Activated naive CD8-positive, alpha-beta T cell treated with anti-CD3 and anti-CD28 coated beads, Interleukin-2, amount 10 ng/mL, durations not matched to agents 7 days and 5 days (primary cell): Measurements from ENCODE around the gene TPSG1. TPM values are rescaled to one million over a fixed set of nuclear protein-coding genes. Genes with fewer than 3 reads are reported as not detected.
"Not testable (repeated sequence)": the region's sequence is repeated elsewhere in the genome, so short reads cannot be mapped to it uniquely, and the experiment has no call there.

ENCODE experiments used
- ATAC-seq: fragments of 150-1000 bp; cut with Tn5 transposase; one replicate; pipeline ENCODE4 v1.10.0; 2021; ENCODE audit warnings: low read depth, moderate library complexity
- POLR2A ChIA-PET: fragments of 350-600 bp; sonication (Branson Sonifier 250); formaldehyde crosslinking; loops from one replicate; lab custom pipeline; 2021; ENCODE audit warnings: antibody characterized with exemption; lab: Charles Lee
- DNase-seq: peaks from one replicate; pipeline ENCODE4 v3.0.0; 2021
- H3K27ac Mint-ChIP-seq: one replicate; pipeline ENCODE4 v1.8.0; 2022; ENCODE audit warnings: mild to moderate bottlenecking, mixed read lengths
- H3K27me3 Mint-ChIP-seq: one replicate; pipeline ENCODE4 v1.8.0; 2022; ENCODE audit warnings: mild to moderate bottlenecking, moderate library complexity, mixed read lengths
- H3K36me3 Mint-ChIP-seq: one replicate; pipeline ENCODE4 v1.8.0; 2021; ENCODE audit warnings: mild to moderate bottlenecking, mixed read lengths
- H3K4me1 Mint-ChIP-seq: one replicate; pipeline ENCODE4 v1.8.0; 2021; ENCODE audit warnings: mixed read lengths
- H3K4me3 Mint-ChIP-seq: one replicate; pipeline ENCODE4 v1.8.0; 2022; ENCODE audit warnings: mild to moderate bottlenecking, moderate library complexity, mixed read lengths
- H3K9me3 Mint-ChIP-seq: one replicate; pipeline ENCODE4 v1.8.0; 2021; ENCODE audit warnings: mixed read lengths
- total RNA-seq, 2 experiments: library from RNA; stranded (reverse); gene quantifications; one replicate each; pipeline ENCODE4 v1.2.3, GENCODE V29; 2021

TPSG1 gene
- total RNA-seq, 2 experiments from 2014 or later: not detected

GRCh38 chr16:1197237-1197866 lies 27.7 kb downstream of the TPSG1 start:
- DNase-seq (no peak), ATAC-seq (no peak)
- H3K36me3 Mint-ChIP-seq: no peaks in the 10 kb centered on the region
- peaks cover 4% of the 10 kb centered on the region for H3K4me1 Mint-ChIP-seq
- H3K27me3 Mint-ChIP-seq: no peaks in the 10 kb centered on the region
- H3K27ac Mint-ChIP-seq: no peak overlapping the region
- peaks cover 3% of the 10 kb centered on the region for H3K9me3 Mint-ChIP-seq
- no peak overlapping the region for H3K4me3 Mint-ChIP-seq
- POLR2A ChIA-PET: no interaction called here

GRCh38 chr16:1196494-1196893 lies 28.6 kb downstream of the TPSG1 start:
- Mint-ChIP-seq H3K27ac (no peak overlapping the region), H3K36me3 (no peaks in the 10 kb centered on the region), H3K4me1 (peaks cover 4% of the 10 kb centered on the region), H3K27me3 (no peaks in the 10 kb centered on the region), H3K4me3 (no peak overlapping the region), H3K9me3 (peaks cover 3% of the 10 kb centered on the region)
- POLR2A ChIA-PET: no interaction called here
- ATAC-seq (no peak), DNase-seq (no peak)

GRCh38 chr16:1195393-1195666 lies 29.7 kb downstream of the TPSG1 start:
- DNase-seq: no peak
- Mint-ChIP-seq H3K27me3 (no peaks in the 10 kb centered on the region), H3K4me3 (no peak overlapping the region), H3K36me3 (no peaks in the 10 kb centered on the region), H3K9me3 (peaks cover 3% of the 10 kb centered on the region), H3K4me1 (peaks cover 4% of the 10 kb centered on the region), H3K27ac (no peak overlapping the region)
- no peak for ATAC-seq
- POLR2A ChIA-PET: no interaction called here

DNA sequence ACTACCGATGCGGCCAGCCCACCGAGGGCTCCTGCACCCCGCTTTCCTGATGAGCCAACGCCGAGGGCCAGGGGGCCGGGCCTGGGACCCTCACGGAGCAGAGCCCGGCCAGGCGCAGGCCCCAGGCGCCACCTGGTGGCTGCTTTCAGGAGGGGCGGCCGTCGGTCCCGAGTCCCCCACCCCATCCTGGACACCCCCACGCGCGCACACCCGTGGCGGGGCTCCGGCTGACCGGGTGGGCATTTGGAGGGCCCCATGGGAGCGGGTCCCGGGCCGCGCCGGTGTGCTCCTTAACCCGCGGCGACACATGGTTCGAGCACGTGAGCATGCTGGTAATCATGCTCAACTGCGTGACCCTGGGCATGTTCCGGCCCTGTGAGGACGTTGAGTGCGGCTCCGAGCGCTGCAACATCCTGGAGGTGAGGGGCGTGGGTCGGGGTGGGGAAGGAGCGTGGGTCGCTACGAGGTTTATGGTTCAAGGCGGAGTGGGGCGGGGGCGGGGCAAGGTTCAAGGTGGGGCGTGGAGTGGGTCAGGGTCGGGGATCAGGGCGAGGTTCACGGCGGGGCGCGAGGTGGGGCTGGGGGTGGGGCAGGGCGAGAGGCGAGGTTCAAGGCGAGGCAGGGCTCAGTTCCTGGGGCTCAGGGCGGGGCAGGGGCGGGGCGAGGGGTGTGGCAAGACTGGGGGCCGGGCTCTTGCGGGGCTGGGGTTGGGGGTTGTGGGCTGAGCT lies 30.2 kb downstream of the TPSG1 start:
- H3K4me3 Mint-ChIP-seq: no peak overlapping the region
- H3K4me1 Mint-ChIP-seq: peaks cover 3% of the 10 kb centered on the region
- no peak overlapping the region for H3K27ac Mint-ChIP-seq
- ATAC-seq (no peak), DNase-seq (peak; percentile 51)
- H3K36me3 Mint-ChIP-seq: no peaks in the 10 kb centered on the region
- POLR2A ChIA-PET: no interaction called here
- H3K27me3 Mint-ChIP-seq: no peaks in the 10 kb centered on the region
- peaks cover 1% of the 10 kb centered on the region for H3K9me3 Mint-ChIP-seq

- Mint-ChIP-seq H3K36me3 (no peaks in the 10 kb centered on the region), H3K9me3 (no peaks in the 10 kb centered on the region), H3K27me3 (no peaks in the 10 kb centered on the region), H3K27ac (no peak overlapping the region), H3K4me3 (no peak overlapping the region), H3K4me1 (peaks cover 1% of the 10 kb centered on the region)
- POLR2A ChIA-PET: no interaction called here
- ATAC-seq: no peak
- DNase-seq: no peak
Measured at GRCh38 chr16:1193825-1194581, 31.1 kb downstream of the TPSG1 start.

- Mint-ChIP-seq H3K27ac (no peak overlapping the region), H3K36me3 (no peaks in the 10 kb centered on the region), H3K27me3 (no peaks in the 10 kb centered on the region), H3K4me3 (no peak overlapping the region), H3K9me3 (no peaks in the 10 kb centered on the region), H3K4me1 (peaks cover 1% of the 10 kb centered on the region)
- ATAC-seq: no peak
- POLR2A ChIA-PET: no interaction called here
- no peak for DNase-seq
Measured at GRCh38 chr16:1193143-1193824, 31.8 kb downstream of the TPSG1 start.

DNA sequence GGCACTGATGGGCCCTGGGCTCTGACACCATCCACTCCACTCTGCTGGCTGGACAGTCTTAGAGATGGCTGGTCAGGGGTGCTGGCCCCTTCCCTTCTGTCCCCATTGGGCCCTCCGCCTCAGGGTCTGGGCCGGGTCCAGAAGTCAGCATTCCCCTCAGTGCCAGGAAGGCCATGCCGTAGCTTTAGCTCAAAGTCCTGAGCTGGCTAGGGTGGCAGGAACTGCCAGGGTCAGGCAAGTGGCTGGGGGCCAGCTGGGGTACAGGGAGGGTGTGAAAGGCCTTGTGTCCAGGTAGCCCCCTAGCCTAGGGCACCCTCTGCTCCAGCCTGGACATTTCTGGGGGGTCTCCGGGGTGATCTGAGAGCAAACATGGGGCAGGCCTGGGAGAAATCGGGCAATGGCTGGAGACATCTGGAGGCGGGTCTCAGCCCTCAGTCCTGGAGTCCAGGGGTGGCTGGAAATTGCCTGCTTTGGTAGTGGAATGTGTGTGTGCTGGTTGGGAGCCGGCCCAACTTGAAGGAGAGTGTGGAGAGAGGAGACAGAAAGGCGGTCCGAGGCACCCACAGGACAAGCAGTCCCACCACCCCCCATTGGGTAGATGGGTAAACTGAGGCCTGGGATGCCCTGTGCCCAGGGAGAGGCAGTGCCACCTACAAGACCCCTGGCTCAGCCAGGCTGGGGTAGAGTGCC lies 32.5 kb downstream of the TPSG1 start:
- Mint-ChIP-seq H3K27ac (no peak overlapping the region), H3K27me3 (no peaks in the 10 kb centered on the region), H3K4me1 (peaks cover 1% of the 10 kb centered on the region), H3K4me3 (no peak overlapping the region), H3K36me3 (no peaks in the 10 kb centered on the region), H3K9me3 (no peaks in the 10 kb centered on the region)
- DNase-seq (no peak), ATAC-seq (no peak)
- POLR2A ChIA-PET: no interaction called here

DNA sequence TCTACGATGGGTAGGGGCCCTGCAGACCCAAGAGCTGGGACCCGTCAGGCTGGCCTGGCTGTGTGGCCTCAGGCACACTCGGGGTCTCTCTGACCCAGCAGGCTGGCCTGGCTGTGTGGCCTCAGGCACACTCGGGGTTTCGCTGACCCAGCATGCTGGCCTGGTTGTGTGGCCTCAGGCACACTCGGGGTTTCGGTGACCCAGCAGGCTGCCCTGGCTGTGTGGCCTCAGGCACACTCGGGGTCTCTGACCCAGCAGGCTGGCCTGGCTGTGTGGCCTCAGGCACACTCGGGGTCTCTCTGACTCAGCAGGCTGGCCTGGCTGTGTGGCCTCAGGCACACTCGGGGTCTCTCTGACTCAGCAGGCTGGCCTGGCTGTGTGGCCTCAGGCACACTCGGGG lies 34.3 kb downstream of the TPSG1 start:
- DNase-seq, ATAC-seq, POLR2A ChIA-PET, H3K9me3 Mint-ChIP-seq, H3K27me3 Mint-ChIP-seq, H3K36me3 Mint-ChIP-seq, H3K4me1 Mint-ChIP-seq, H3K4me3 Mint-ChIP-seq, H3K27ac Mint-ChIP-seq: not testable (repeated sequence)

DNA sequence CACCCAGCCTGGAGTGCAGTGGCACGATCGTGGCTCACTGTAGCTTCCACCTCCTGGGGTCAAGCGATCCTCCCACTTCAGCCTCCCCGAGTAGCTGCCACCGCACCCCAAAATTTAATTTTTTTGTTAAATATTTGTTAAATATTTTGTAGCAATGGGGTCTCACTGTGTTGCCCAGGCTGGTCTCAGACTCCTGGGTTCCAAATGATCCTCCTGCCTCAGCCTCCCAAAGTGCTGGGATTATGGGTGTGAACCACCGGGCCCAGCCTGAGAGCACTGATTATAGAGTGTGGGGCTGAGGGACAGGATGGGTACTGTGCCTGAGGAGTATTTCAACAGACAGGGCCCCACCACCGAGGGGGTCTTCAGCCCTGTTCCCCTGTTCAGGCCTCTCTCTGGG lies 35.6 kb downstream of the TPSG1 start:
- Mint-ChIP-seq H3K4me1 (no peaks in the 10 kb centered on the region), H3K36me3 (no peaks in the 10 kb centered on the region), H3K4me3 (no peak overlapping the region), H3K9me3 (no peaks in the 10 kb centered on the region), H3K27me3 (no peaks in the 10 kb centered on the region), H3K27ac (no peak overlapping the region)
- ATAC-seq (no peak), DNase-seq (no peak)
- POLR2A ChIA-PET: no interaction called here

- no peaks in the 10 kb centered on the region for H3K9me3 Mint-ChIP-seq
- H3K27me3 Mint-ChIP-seq: no peaks in the 10 kb centered on the region
- H3K27ac Mint-ChIP-seq: no peak overlapping the region
- POLR2A ChIA-PET: no interaction called here
- H3K4me3 Mint-ChIP-seq: no peak overlapping the region
- DNase-seq (peak; percentile 78), ATAC-seq (peak; percentile 56)
- H3K36me3 Mint-ChIP-seq: no peaks in the 10 kb centered on the region
- no peaks in the 10 kb centered on the region for H3K4me1 Mint-ChIP-seq
Measured at GRCh38 chr16:1188432-1189189, 36.5 kb downstream of the TPSG1 start.

- H3K4me1 Mint-ChIP-seq, H3K36me3 Mint-ChIP-seq, ATAC-seq, H3K27me3 Mint-ChIP-seq, H3K4me3 Mint-ChIP-seq, DNase-seq, H3K27ac Mint-ChIP-seq, POLR2A ChIA-PET, H3K9me3 Mint-ChIP-seq: not testable (repeated sequence)
Measured at GRCh38 chr16:1185460-1186207, 39.4 kb downstream of the TPSG1 start.

DNA sequence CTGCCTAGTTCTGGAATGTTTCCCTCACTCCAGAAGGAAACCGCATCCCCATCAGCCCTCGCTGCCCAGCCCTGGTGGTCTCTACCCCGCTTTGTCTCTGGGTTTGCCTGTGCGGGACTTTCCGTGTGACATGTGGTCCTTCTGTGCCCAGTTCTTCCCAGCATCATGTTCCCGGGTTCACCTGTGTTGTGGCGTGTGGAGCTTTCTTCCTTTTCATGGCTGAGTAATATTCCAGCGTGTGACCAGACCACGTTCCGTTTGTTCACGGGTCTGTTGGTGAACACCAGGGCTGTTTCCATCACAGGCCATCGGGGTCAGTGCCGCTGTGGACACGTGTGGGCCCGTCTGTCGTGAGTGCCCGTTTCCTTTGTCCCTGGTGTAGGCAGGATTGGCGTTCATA lies 40.1 kb downstream of the TPSG1 start:
- Mint-ChIP-seq H3K4me3 (no peak overlapping the region), H3K27ac (no peak overlapping the region), H3K36me3 (no peaks in the 10 kb centered on the region), H3K27me3 (no peaks in the 10 kb centered on the region), H3K9me3 (no peaks in the 10 kb centered on the region), H3K4me1 (no peaks in the 10 kb centered on the region)
- no peak for ATAC-seq
- POLR2A ChIA-PET: no interaction called here
- no peak for DNase-seq
